Thoracic aorta (tissue), 2 donors: ENCODE results near the gene TMEM238L. TPM values are rescaled to one million over a fixed set of nuclear protein-coding genes. Genes with fewer than 3 reads are reported as not detected.

Experiments
- ATAC-seq: fragments of 150-250 bp; one replicate; pipeline ENCODE4 v1.8.0; 2017; ENCODE audit warnings: low read depth; ENCODE audit not compliant: insufficient number of reproducible peaks, low FRiP score
- DNase-seq: peaks from one replicate; pipeline ENCODE4 v3.0.0-alpha.2; 2020; ENCODE audit warnings: low spot score
- H3K27ac ChIP-seq, 2 donors: fragments of 200-600 bp; sonication (generic); 1 replicate in 1 of 2; 2 replicates in 1 of 2; pipeline ENCODE4 v1.5.1; 2016; ENCODE audit warnings: mild to moderate bottlenecking in 2 of 2, moderate library complexity in 2 of 2
- H3K27me3 ChIP-seq: fragments of 200-600 bp; sonication (generic); replicated peaks from 2 replicates; pipeline ENCODE4 v1.6.0; 2016; ENCODE audit warnings: mild to moderate bottlenecking; ENCODE audit not compliant: insufficient read depth
- H3K36me3 ChIP-seq: fragments of 200-600 bp; sonication (generic); one replicate; pipeline ENCODE4 v1.5.1; 2016
- H3K4me1 ChIP-seq, 2 donors: fragments of 200-600 bp; sonication (generic); 1 replicate in 1 of 2; 2 replicates in 1 of 2; pipeline versions ENCODE4 v1.5.1 to v1.6.0; 2016; ENCODE audit warnings: low read depth in 2 of 2, mild to moderate bottlenecking in 1 of 2; ENCODE audit not compliant: control insufficient read depth in 1 of 2
- H3K4me3 ChIP-seq: fragments of 200-600 bp; sonication (generic); 2 replicates; pipeline ENCODE4 v1.5.1; 2016; ENCODE audit warnings: mild to moderate bottlenecking
- H3K9me3 ChIP-seq: fragments of 200-600 bp; sonication (generic); 2 replicates; pipeline ENCODE4 v1.5.1; 2016
- CTCF ChIP-seq: fragments of 200-600 bp; sonication (generic); IDR thresholded peaks from one replicate; pipeline ENCODE4 v1.5.1; 2019; ENCODE audit warnings: antibody characterized with exemption
- total RNA-seq, 2 donors: library from RNA; depleted of rRNA; stranded (reverse); fragments of >200 nt; gene quantifications; one replicate each; pipeline versions ENCODE4 v1.1.0 to v1.2.3, GENCODE V29; 2016

TMEM238L gene
- total RNA-seq, 2 donors from 2014 or later, result not detected

- no peak overlapping the region for H3K4me3 ChIP-seq
- ATAC-seq, result no peak
Measured at GRCh38 chr17:10831696-10832095, 27.8 kb upstream of the TMEM238L start.

GRCh38 chr17:10827898-10828552 is 24.1 kb upstream of the TMEM238L start:
- Histone ChIP-seq H3K9me3 (no peaks in the 10 kb centered on the region), H3K27me3 (no peaks in the 10 kb centered on the region), H3K36me3 (no peaks in the 10 kb centered on the region), H3K4me3 (no peak overlapping the region), H3K27ac (no peak overlapping the region), H3K4me1 (no peaks in the 10 kb centered on the region)
- no peak for DNase-seq
- no peak for TF ChIP-seq CTCF
- no peak for ATAC-seq

More at GRCh38 chr17:10831696-10832095, 27.8 kb upstream of the TMEM238L start:
- H3K27me3 ChIP-seq, result no peaks in the 10 kb centered on the region
- no peaks in the 10 kb centered on the region for H3K9me3 ChIP-seq
- no peaks in the 10 kb centered on the region for H3K36me3 ChIP-seq
- H3K27ac ChIP-seq, result no peak overlapping the region
- no peaks in the 10 kb centered on the region for H3K4me1 ChIP-seq
- DNase-seq, result no peak
- no peak for TF ChIP-seq CTCF

- no peak for ATAC-seq
- H3K4me3 ChIP-seq, result no peak overlapping the region
Measured at GRCh38 chr17:10824874-10825273, 21.0 kb upstream of the TMEM238L start.

GRCh38 chr17:10821770-10822169 is 17.9 kb upstream of the TMEM238L start:
- H3K27ac ChIP-seq, result no peak overlapping the region
- DNase-seq (no peak), ATAC-seq (no peak)
- H3K9me3 ChIP-seq, result no peaks in the 10 kb centered on the region
- no peaks in the 10 kb centered on the region for H3K4me1 ChIP-seq
- no peak overlapping the region for H3K4me3 ChIP-seq
- no peak for TF ChIP-seq CTCF
- H3K36me3 ChIP-seq, result no peaks in the 10 kb centered on the region
- H3K27me3 ChIP-seq, result no peaks in the 10 kb centered on the region

More at GRCh38 chr17:10824874-10825273, 21.0 kb upstream of the TMEM238L start:
- no peaks in the 10 kb centered on the region for H3K27me3 ChIP-seq
- no peaks in the 10 kb centered on the region for H3K4me1 ChIP-seq
- no peaks in the 10 kb centered on the region for H3K36me3 ChIP-seq
- TF ChIP-seq CTCF, result no peak
- no peak for DNase-seq
- H3K27ac ChIP-seq, result no peak overlapping the region
- no peaks in the 10 kb centered on the region for H3K9me3 ChIP-seq

GRCh38 chr17:10821054-10821453 is 17.2 kb upstream of the TMEM238L start:
- TF ChIP-seq CTCF, result no peak
- ATAC-seq, result no peak
- no peaks in the 10 kb centered on the region for H3K36me3 ChIP-seq
- H3K4me1 ChIP-seq, result no peaks in the 10 kb centered on the region
- no peaks in the 10 kb centered on the region for H3K9me3 ChIP-seq
- no peaks in the 10 kb centered on the region for H3K27me3 ChIP-seq
- H3K27ac ChIP-seq, result no peak overlapping the region
- DNase-seq, result no peak
- H3K4me3 ChIP-seq, result no peak overlapping the region
